GM21515 (cell line): ENCODE data around the gene GPR12.
"Not testable (repeated sequence)": the region's sequence is repeated elsewhere in the genome, so short reads cannot be mapped to it uniquely, and the experiment has no call there.

Experiments used
- ATAC-seq: cut with Tn5 transposase; IDR thresholded peaks from one replicate; pipeline ENCODE4 v1.9.1; 2021; ENCODE audit not compliant: unreplicated experiment

GPR12 gene

GRCh38 chr13:26749285-26749684 is 11.3 kb downstream of the GPR12 start:
- ATAC-seq, result no peak

GRCh38 chr13:26747706-26748105 is 12.9 kb downstream of the GPR12 start:
- no peak for ATAC-seq

GRCh38 chr13:26743971-26744370 is 16.6 kb downstream of the GPR12 start:
- no peak for ATAC-seq

- ATAC-seq, result no peak
These were observed 17.8 kb downstream of the GPR12 start for GRCh38 chr13:26742691-26743358.

GRCh38 chr13:26735677-26736076 is 24.9 kb downstream of the GPR12 start:
- ATAC-seq, result no peak

- ATAC-seq, result no peak
These were observed 33.0 kb downstream of the GPR12 start for GRCh38 chr13:26727633-26728032.

- no peak for ATAC-seq
These were observed 33.5 kb downstream of the GPR12 start for GRCh38 chr13:26727122-26727521.

GRCh38 chr13:26726684-26727083 is 33.9 kb downstream of the GPR12 start:
- no peak for ATAC-seq

- ATAC-seq, result not testable (repeated sequence)
These were observed 37.0 kb downstream of the GPR12 start for GRCh38 chr13:26723620-26724019.

GRCh38 chr13:26722321-26722720 is 38.3 kb downstream of the GPR12 start:
- ATAC-seq, result no peak

- ATAC-seq, result no peak
These were observed 39.1 kb downstream of the GPR12 start for GRCh38 chr13:26721251-26722121.

GRCh38 chr13:26719356-26719945 is 41.1 kb downstream of the GPR12 start:
- ATAC-seq, result no peak

- no peak for ATAC-seq
These were observed 41.7 kb downstream of the GPR12 start for GRCh38 chr13:26718872-26719271.

GRCh38 chr13:26718146-26718545 is 42.4 kb downstream of the GPR12 start:
- no peak for ATAC-seq

- no peak for ATAC-seq
These were observed 43.6 kb downstream of the GPR12 start for GRCh38 chr13:26716984-26717383.

- no peak for ATAC-seq
These were observed 47.2 kb downstream of the GPR12 start for GRCh38 chr13:26713341-26713740.

- no peak for ATAC-seq
These were observed 49.4 kb downstream of the GPR12 start for GRCh38 chr13:26711211-26711610.

- no peak for ATAC-seq
These were observed 50.4 kb downstream of the GPR12 start for GRCh38 chr13:26710166-26710565.

- ATAC-seq, result no peak
These were observed 51.1 kb downstream of the GPR12 start for GRCh38 chr13:26709461-26709860.

GRCh38 chr13:26708007-26708297 is 52.6 kb downstream of the GPR12 start:
- ATAC-seq, result no peak

- ATAC-seq, result no peak
These were observed 53.2 kb downstream of the GPR12 start for GRCh38 chr13:26707122-26708006.
